GM12865 (cell line): ENCODE data around the gene RADIL.

Source experiments
- DNase-seq: peaks from one replicate; pipeline ENCODE4 v3.0.0; 2010; ENCODE audit warnings: low read depth
- H3K4me3 ChIP-seq: 2 replicates; pipeline ENCODE4 v1.5.1; 2011; ENCODE audit warnings: mild to moderate bottlenecking, low read depth, low read length, control low read depth
- TF ChIP-seq, protein P1 (sequence below): IDR thresholded peaks from 2 replicates; pipeline ENCODE4 v1.5.1; 2011; ENCODE audit warnings: low read length, control low read depth, low read depth, inconsistent platforms; ENCODE audit not compliant: insufficient read depth; ENCODE audit errors: missing control alignments

RADIL gene

DNA sequence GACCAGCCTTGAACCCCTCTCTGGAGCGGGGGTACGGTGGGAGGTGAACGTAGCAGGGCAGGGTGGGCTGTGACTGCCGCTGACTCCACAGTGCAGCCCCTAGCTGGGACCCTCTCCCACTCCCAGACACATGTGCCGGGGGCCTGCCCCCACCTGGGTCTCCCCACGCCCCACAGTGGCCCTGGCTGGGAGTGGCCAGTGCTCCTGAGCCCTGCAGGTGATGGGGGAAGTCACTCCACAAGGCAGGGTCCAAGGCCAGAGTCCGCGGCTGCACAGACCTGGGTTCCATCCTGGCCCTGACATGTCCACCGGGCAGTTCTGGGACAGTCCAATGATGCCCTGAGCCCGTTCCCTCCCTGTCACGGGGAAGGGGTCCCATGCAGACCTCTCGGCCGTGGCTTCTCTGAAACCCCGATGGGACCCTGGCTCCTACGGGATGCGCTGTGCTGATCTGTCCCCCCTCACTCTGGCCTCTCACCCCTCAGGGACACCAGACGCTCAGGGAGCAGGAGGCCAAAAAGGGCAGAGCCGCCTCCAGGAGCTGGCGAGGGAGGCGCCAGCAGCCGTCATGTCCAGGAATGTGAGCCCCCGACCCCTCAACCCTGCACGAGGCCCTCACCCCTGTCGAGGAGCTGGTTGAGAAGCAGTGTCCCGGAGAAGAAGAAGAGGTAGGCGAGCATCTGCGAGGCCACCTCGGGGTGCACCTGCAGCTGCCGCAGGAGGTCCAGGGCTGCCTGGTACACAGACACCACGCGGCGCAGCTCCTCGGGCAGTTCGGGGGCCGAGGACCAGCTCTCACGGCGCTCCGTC is 67.7 kb downstream of the RADIL start:
- no peak for DNase-seq
- TF ChIP-seq, protein P1, sequence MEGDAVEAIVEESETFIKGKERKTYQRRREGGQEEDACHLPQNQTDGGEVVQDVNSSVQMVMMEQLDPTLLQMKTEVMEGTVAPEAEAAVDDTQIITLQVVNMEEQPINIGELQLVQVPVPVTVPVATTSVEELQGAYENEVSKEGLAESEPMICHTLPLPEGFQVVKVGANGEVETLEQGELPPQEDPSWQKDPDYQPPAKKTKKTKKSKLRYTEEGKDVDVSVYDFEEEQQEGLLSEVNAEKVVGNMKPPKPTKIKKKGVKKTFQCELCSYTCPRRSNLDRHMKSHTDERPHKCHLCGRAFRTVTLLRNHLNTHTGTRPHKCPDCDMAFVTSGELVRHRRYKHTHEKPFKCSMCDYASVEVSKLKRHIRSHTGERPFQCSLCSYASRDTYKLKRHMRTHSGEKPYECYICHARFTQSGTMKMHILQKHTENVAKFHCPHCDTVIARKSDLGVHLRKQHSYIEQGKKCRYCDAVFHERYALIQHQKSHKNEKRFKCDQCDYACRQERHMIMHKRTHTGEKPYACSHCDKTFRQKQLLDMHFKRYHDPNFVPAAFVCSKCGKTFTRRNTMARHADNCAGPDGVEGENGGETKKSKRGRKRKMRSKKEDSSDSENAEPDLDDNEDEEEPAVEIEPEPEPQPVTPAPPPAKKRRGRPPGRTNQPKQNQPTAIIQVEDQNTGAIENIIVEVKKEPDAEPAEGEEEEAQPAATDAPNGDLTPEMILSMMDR: no peak
- H3K4me3 ChIP-seq: no peak overlapping the region

DNA sequence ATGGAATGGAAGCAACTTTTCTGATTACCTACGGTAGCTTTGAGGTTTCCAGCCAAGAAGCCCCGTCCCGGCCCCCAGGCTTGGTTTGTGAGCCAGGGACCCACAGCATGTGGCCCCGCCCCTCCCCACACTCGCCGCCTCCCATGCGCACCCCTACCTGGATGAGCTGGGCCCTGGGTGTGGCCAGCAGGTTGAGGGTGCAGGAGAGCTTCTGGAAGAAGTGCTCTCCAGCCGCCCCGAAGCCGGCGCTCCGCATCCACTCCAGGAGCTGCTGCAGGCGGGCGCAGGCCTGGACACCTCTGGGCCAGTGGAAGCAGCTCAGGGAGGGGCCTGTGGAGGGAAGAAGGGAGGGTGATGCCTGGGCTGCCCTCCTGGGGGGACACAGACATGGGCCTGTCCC is 68.4 kb downstream of the RADIL start:
- DNase-seq: no peak
- TF ChIP-seq, protein P1: no peak

DNA sequence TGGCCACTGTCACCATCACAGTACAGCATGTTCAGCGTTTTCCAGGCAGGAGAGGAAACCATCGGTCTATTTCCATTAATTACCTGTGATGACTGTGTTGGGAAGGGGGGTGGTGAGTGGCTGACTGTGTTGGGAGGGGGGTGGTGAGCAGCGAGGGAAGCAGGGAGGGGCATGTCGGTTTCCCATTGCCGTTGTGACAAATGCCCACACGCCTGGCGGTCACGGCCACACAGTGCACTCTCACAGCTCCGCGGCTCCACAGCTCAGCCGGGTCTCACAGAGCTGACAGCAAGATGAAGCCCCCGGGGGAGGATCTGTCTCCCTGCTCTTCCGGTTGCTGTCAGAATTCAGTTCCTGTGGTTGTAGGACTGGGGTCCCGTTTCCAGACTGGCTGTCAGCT is 69.1 kb downstream of the RADIL start:
- H3K4me3 ChIP-seq: no peak overlapping the region
- TF ChIP-seq, protein P1: no peak
- no peak for DNase-seq

More for the DNA sequence above, 68.4 kb downstream of the RADIL start:
- H3K4me3 ChIP-seq: no peak overlapping the region

DNA sequence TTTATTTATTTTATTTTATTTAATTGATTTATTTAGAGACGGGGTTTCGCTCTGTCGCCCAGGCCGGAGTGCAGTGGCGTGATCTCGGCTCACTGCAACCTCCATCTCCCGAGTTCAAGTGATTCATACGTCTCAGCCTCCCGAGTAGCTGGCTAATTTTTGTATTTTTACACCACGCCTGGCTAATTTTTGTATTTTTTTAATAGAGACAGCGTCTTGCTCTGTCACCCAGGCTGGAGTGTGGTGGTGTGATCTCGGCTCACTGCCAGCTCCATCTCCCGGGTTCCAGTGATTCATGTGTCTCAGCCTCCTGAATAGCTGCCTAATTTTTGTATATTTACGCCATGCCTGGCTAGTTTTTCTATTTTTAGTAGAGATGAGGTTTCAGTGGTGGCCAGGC is 73.8 kb downstream of the RADIL start:
- TF ChIP-seq, protein P1: no peak
- H3K4me3 ChIP-seq: no peak overlapping the region
- DNase-seq: no peak

DNA sequence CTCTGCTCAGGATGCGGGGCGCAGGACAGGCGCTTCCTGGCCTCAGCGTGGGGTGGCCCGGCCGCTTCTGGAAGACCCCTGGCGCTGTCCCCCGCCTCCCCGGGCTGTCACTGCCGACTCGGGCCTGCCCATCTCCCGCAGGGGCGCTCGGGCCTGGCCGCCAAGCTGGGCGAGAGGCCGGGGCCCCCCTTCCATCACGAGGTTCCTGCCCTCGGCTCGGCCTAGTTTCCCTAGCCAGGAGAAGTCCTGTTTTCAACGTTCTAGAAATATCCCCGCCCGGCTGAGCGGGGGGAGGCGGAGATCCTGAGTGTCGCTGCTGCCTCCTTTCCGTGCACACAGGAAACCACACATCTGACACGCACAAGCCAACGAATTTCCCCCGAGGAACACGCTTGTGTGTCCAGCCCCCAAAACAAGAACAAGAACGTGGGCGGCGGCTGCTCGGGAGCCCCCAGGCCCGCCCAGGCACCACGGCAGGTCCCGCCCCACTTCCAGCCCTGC is 74.4 kb downstream of the RADIL start:
- no peak for DNase-seq
- TF ChIP-seq, protein P1: no peak
- no peak overlapping the region for H3K4me3 ChIP-seq

DNA sequence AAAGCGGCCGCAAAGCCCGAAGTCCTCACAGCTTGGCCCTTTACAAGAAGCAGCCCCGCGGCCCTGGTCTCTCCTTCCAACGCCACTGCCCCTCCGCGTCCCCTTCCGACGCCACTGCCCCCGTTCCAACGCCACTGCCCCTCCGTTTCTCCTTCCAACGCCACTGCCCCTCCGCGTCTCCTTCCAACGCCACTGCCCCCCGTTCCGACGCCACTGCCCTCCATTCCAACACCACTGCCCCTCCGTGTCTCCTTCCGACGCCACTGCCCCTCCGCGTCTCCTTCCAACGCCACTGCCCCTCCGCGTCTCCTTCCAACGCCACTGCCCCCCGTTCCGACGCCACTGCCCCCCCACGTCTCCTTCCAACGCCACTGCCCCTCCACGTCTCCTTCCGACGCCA is 75.0 kb downstream of the RADIL start:
- TF ChIP-seq, protein P1: no peak
- H3K4me3 ChIP-seq: no peak overlapping the region
- DNase-seq: no peak
